Caco-2 (cell line): ENCODE data around the gene B9D2. TPM values are rescaled to one million over a fixed set of nuclear protein-coding genes. Genes with fewer than 3 reads are reported as not detected.
A peak's percentile ranks its signal among the peaks of the same experiment; 100 is the strongest.

ENCODE experiments used
- BruUV-seq: library from RNA; stranded (reverse); fragments of 400-500 nt; replicated peaks from 2 replicates; lab custom pipeline; 2021; lab: Mats Ljungman, UMichigan
- CTCF ChIA-PET: fragments of 300-600 bp; sonication (Branson Sonifier 250); formaldehyde crosslinking; loops from one replicate; lab custom pipeline; 2022; ENCODE audit warnings: antibody characterized with exemption; lab: Charles Lee
- POLR2A ChIA-PET: fragments of 300-600 bp; sonication (Branson Sonifier 250); formaldehyde crosslinking; loops from one replicate; lab custom pipeline; 2022; ENCODE audit warnings: antibody characterized with exemption; lab: Charles Lee
- DNase-seq, 2 experiments: peaks; one replicate each; pipeline versions ENCODE4 v3.0.0 to v3.0.0-alpha.2; 2020 to 2022
- H3K27me3 ChIP-seq: replicated peaks from 2 replicates; pipeline ENCODE4 v1.6.0; 2011; ENCODE audit warnings: low read length; ENCODE audit not compliant: control insufficient read depth, insufficient read depth
- H3K36me3 ChIP-seq: 2 replicates; pipeline ENCODE4 v1.5.1; 2011; ENCODE audit warnings: low read length; ENCODE audit not compliant: control insufficient read depth, insufficient read depth
- H3K4me1 ChIP-seq: fragments of 250-450 bp; sonication (Bioruptor Pico); 2 replicates; pipeline ENCODE4 v1.5.1; 2020; ENCODE audit warnings: mild to moderate bottlenecking
- H3K4me3 ChIP-seq: 2 replicates; pipeline ENCODE4 v1.5.1; 2011; ENCODE audit warnings: low read depth, mild to moderate bottlenecking, control low read depth, low read length
- H3K9me3 ChIP-seq: fragments of 250-450 bp; sonication (Bioruptor Pico); 2 replicates; pipeline ENCODE4 v1.5.1; 2020; ENCODE audit warnings: mild to moderate bottlenecking, moderate library complexity
- H3K27ac Mint-ChIP-seq: one replicate; pipeline ENCODE4 v1.8.0; 2022; ENCODE audit warnings: mixed read lengths; ENCODE audit not compliant: unreplicated experiment
- H3K27me3 Mint-ChIP-seq: one replicate; pipeline ENCODE4 v1.8.0; 2022; ENCODE audit warnings: mixed read lengths; ENCODE audit not compliant: insufficient read depth, unreplicated experiment
- H3K36me3 Mint-ChIP-seq: one replicate; pipeline ENCODE4 v1.8.0; 2022; ENCODE audit warnings: mild to moderate bottlenecking, mixed read lengths; ENCODE audit not compliant: insufficient read depth, unreplicated experiment
- H3K4me1 Mint-ChIP-seq: one replicate; pipeline ENCODE4 v1.8.0; 2022; ENCODE audit warnings: low read depth, mixed read lengths; ENCODE audit not compliant: unreplicated experiment
- H3K4me3 Mint-ChIP-seq: one replicate; pipeline ENCODE4 v1.8.0; 2022; ENCODE audit warnings: mild to moderate bottlenecking, moderate library complexity, mixed read lengths; ENCODE audit not compliant: unreplicated experiment
- H3K9me3 Mint-ChIP-seq: one replicate; pipeline ENCODE4 v1.8.0; 2022; ENCODE audit warnings: mixed read lengths; ENCODE audit not compliant: unreplicated experiment
- intact Hi-C: fragments of 100-400 bp; cut with micrococcal nuclease; formaldehyde crosslinking; loops from one replicate; pipeline ENCODE4 v1.10.0; 2022; ENCODE audit not compliant: unreplicated experiment
- total RNA-seq: library from RNA; stranded (reverse); gene quantifications from 2 replicates; pipeline ENCODE4 v1.2.3, GENCODE V29; 2022
- TF ChIP-seq, protein P1 (sequence below), 2 experiments: fragments of 200-600 bp in 1 of 2; IDR thresholded peaks; 1 replicate in 1 of 2; 2 replicates in 1 of 2; pipeline versions ENCODE4 v1.5.1 to v1.8.0; 2011 to 2022; ENCODE audit warnings: antibody characterized with exemption in 1 of 2, control low read depth in 1 of 2, inconsistent platforms in 1 of 2, low read depth in 1 of 2, low read length in 1 of 2, mild to moderate bottlenecking in 1 of 2, moderate library complexity in 1 of 2; ENCODE audit not compliant: insufficient read depth in 1 of 2, severe bottlenecking in 1 of 2, unreplicated experiment in 1 of 2

The B9D2 gene
- total RNA-seq, 1 experiment from 2014 or later, result 3.6 TPM

DNA sequence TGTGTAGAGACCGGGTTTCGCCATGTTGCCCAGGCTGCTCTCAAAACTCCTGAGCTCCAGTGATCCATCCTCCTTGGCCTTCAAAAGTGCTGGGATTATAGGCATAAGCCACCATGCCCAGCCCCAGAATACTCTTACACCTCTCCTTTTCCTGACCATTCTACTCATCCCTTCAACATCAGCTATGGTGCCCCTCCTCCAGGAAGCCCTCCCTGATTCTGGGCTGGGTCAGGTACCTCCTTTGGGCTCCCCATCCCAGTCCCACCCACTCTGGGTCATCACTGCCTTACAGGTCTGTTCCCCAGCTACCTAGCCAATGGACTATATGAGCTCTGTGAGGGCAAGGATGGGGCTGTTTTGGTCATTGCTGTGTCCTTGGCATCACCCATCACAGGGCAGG, 19.8 kb downstream of the B9D2 start:
- H3K4me1 ChIP-seq, result no peaks in the 10 kb centered on the region
- Mint-ChIP-seq H3K4me3 (no peak overlapping the region), H3K4me1 (no peaks in the 10 kb centered on the region), H3K27me3 (no peaks in the 10 kb centered on the region), H3K9me3 (no peaks in the 10 kb centered on the region), H3K27ac (no peak overlapping the region), H3K36me3 (peaks cover 13% of the 10 kb centered on the region)
- no peak overlapping the region for H3K4me3 ChIP-seq
- CTCF ChIA-PET, result no interaction called here
- TF ChIP-seq, protein P1, sequence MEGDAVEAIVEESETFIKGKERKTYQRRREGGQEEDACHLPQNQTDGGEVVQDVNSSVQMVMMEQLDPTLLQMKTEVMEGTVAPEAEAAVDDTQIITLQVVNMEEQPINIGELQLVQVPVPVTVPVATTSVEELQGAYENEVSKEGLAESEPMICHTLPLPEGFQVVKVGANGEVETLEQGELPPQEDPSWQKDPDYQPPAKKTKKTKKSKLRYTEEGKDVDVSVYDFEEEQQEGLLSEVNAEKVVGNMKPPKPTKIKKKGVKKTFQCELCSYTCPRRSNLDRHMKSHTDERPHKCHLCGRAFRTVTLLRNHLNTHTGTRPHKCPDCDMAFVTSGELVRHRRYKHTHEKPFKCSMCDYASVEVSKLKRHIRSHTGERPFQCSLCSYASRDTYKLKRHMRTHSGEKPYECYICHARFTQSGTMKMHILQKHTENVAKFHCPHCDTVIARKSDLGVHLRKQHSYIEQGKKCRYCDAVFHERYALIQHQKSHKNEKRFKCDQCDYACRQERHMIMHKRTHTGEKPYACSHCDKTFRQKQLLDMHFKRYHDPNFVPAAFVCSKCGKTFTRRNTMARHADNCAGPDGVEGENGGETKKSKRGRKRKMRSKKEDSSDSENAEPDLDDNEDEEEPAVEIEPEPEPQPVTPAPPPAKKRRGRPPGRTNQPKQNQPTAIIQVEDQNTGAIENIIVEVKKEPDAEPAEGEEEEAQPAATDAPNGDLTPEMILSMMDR (IDR thresholded peaks at IDR 0.05; ENCODE audit: insufficient read depth in 1 of 2, low read depth in 1 of 2, low read length in 1 of 2, severe bottlenecking in 1 of 2, unreplicated experiment in 1 of 2), result no peak
- no peaks in the 10 kb centered on the region for H3K9me3 ChIP-seq
- no peaks in the 10 kb centered on the region for H3K36me3 ChIP-seq
- DNase-seq, result no peak
- intact Hi-C loops, result loop anchor here (10.0 kb wide), 1 partner anchor 221 kb away; no protein-coding TSS in a partner anchor
- H3K27me3 ChIP-seq, result no peaks in the 10 kb centered on the region
- POLR2A ChIA-PET, result no interaction called here
- no TSS peak for BruUV-seq

DNA sequence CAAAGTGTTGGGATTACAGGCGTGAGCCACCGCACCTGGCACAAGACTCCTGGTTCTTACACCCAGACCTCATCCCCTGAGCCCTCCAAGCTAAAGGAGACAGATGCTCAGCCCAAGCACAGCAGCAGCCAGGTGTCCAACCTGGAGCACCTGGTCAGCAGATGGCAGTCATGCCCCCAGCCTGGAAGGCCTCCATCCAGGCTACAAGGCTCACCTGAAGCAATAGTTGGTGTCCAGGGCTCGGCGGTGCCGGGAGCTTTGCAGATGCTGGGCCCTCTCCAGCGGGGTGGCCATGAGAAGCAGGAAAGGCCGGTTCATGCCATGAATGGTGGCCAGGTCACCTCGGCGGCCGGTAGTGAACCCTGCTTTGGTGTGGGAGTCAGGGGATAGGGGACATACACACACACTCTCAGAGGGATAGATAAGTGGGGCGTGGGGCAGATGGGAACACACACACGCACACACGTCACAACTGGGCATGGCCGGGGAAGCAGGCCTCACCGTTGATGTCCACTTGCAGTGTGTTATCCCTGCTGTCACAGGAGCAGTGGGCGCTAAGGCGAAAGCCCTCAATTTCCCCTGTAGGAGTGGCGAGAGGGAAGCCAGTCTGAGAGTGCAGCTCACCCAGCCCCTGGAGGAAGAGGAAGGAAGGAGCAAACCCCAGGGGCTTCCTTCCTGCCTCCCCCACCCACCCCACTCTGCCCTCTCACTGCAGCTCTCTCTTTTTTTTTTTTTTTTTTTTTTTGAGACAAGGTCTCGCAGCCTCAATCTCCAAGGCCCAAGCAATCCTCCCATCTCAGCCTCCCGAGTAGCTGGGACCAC, 22.1 kb downstream of the B9D2 start:
- intact Hi-C loops, result loop anchor here (1.0 to 10.0 kb wide), 3 partner anchors 10 to 223 kb away; no protein-coding TSS in a partner anchor
- no peaks in the 10 kb centered on the region for H3K36me3 ChIP-seq
- peaks cover 12% of the 10 kb centered on the region for H3K36me3 Mint-ChIP-seq
- H3K9me3 Mint-ChIP-seq, result no peaks in the 10 kb centered on the region
- H3K27me3 Mint-ChIP-seq, result no peaks in the 10 kb centered on the region
- DNase-seq, result peak; percentile 68 to 73
- H3K4me1 Mint-ChIP-seq, result no peaks in the 10 kb centered on the region
- no peaks in the 10 kb centered on the region for H3K4me1 ChIP-seq
- H3K9me3 ChIP-seq, result no peaks in the 10 kb centered on the region
- TF ChIP-seq, protein P1 (IDR thresholded peaks at IDR 0.05; ENCODE audit: insufficient read depth in 1 of 2, low read depth in 1 of 2, low read length in 1 of 2, severe bottlenecking in 1 of 2, unreplicated experiment in 1 of 2), result peak; percentile 53 to 84
- no peak overlapping the region for H3K27ac Mint-ChIP-seq
- CTCF ChIA-PET, result interaction anchor here (0.5 to 1.8 kb wide), 17 partner anchors 11 to 679 kb away, joined by 3 to 19 read pairs (median 4); partner anchors contain the start of genes B3GNT8, B9D2 and DMAC2
- no peak overlapping the region for H3K4me3 Mint-ChIP-seq
- H3K27me3 ChIP-seq, result no peaks in the 10 kb centered on the region
- H3K4me3 ChIP-seq, result no peak overlapping the region
- POLR2A ChIA-PET, result no interaction called here
- no TSS peak for BruUV-seq

DNA sequence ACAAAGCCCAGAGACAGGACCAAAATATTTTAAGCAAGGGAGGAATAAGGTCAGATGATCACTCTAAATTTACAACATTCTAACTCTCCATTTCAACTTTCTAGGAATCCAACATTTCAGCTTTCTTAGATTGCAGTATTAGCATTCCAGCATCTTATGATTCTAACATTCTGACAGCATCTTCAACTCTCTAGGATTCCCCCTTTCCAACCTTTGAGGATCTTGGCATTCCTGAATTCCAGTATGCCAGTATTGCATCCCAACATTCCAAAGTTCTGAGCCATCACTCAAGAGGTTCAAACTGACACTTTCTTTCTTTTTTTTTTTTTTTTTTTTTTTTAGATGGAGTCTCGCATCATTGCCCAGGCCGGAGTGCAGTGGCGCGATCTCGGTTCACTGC, 24.0 kb downstream of the B9D2 start:
- no peaks in the 10 kb centered on the region for H3K36me3 ChIP-seq
- no peaks in the 10 kb centered on the region for H3K4me1 ChIP-seq
- H3K4me1 Mint-ChIP-seq, result no peaks in the 10 kb centered on the region
- intact Hi-C loops, result loop anchor here (10.0 kb wide), 1 partner anchor 225 kb away; no protein-coding TSS in a partner anchor
- no peaks in the 10 kb centered on the region for H3K27me3 Mint-ChIP-seq
- no TSS peak for BruUV-seq
- no peak for DNase-seq
- CTCF ChIA-PET, result interaction anchor here (0.5 kb wide), 1 partner anchor 108 kb away, joined by 4 read pairs; no protein-coding TSS in a partner anchor
- H3K9me3 ChIP-seq, result no peaks in the 10 kb centered on the region
- peaks cover 12% of the 10 kb centered on the region for H3K36me3 Mint-ChIP-seq
- H3K4me3 Mint-ChIP-seq, result no peak overlapping the region
- no peak overlapping the region for H3K4me3 ChIP-seq
- H3K27ac Mint-ChIP-seq, result no peak overlapping the region
- no peaks in the 10 kb centered on the region for H3K27me3 ChIP-seq
- H3K9me3 Mint-ChIP-seq, result no peaks in the 10 kb centered on the region
- POLR2A ChIA-PET, result no interaction called here
- TF ChIP-seq, protein P1 (IDR thresholded peaks at IDR 0.05; ENCODE audit: insufficient read depth in 1 of 2, low read depth in 1 of 2, low read length in 1 of 2, severe bottlenecking in 1 of 2, unreplicated experiment in 1 of 2), result no peak
